ENCODE results near the gene ACY1. TPM values are rescaled to one million over a fixed set of nuclear protein-coding genes. Genes with fewer than 3 reads are reported as not detected.

Gene ACY1
- total RNA-seq, 4 donors from 2014 or later, result 31.2 to 49.3 (median 36.8) TPM

- 90% methylated on average over 4 of the region's 12 CpGs for WGBS
- Histone ChIP-seq H3K9me3 (no peaks in the 10 kb centered on the region), H3K4me1 (peaks cover 32% of the 10 kb centered on the region), H3K27me3 (no peaks in the 10 kb centered on the region), H3K4me3 (no peak overlapping the region), H3K36me3 (no peaks in the 10 kb centered on the region), H3K27ac (no peak overlapping the region)
- no peak for TF ChIP-seq POLR2A (IDR thresholded peaks at IDR 0.05)
- no peak for TF ChIP-seq EP300 (IDR thresholded peaks at IDR 0.05)
- TF ChIP-seq, protein P1, sequence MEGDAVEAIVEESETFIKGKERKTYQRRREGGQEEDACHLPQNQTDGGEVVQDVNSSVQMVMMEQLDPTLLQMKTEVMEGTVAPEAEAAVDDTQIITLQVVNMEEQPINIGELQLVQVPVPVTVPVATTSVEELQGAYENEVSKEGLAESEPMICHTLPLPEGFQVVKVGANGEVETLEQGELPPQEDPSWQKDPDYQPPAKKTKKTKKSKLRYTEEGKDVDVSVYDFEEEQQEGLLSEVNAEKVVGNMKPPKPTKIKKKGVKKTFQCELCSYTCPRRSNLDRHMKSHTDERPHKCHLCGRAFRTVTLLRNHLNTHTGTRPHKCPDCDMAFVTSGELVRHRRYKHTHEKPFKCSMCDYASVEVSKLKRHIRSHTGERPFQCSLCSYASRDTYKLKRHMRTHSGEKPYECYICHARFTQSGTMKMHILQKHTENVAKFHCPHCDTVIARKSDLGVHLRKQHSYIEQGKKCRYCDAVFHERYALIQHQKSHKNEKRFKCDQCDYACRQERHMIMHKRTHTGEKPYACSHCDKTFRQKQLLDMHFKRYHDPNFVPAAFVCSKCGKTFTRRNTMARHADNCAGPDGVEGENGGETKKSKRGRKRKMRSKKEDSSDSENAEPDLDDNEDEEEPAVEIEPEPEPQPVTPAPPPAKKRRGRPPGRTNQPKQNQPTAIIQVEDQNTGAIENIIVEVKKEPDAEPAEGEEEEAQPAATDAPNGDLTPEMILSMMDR (IDR thresholded peaks at IDR 0.05), result no peak
- TF ChIP-seq POLR2AphosphoS5 (IDR thresholded peaks at IDR 0.05), result no peak
- DNase-seq (ENCODE audit: low spot score in 2 of 2), result no peak
Observed at GRCh38 chr3:52028572-52028971, 45.2 kb downstream of the ACY1 start.

DNA sequence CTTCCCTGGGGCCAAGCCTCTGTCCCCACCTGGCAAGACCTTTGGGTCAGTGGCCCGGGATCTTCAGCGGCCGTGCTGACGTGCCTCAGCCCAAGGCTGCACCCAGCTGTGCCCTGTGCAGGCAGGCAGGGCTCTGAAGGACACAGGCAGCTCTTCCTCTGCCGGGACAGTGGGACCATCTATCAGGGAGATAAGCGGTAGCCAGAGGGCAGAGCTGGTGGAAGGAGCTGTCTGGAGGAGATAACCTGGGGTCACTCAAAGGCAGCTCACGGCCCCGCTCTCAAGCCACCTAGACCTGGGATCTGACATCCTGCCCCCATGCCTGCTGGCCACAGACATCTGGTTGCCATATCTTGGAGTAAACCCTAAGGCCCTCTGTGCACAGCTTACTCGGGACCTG lies 45.7 kb downstream of the ACY1 start:
- TF ChIP-seq POLR2A (IDR thresholded peaks at IDR 0.05) (no peak), POLR2AphosphoS5 (IDR thresholded peaks at IDR 0.05) (no peak), EP300 (IDR thresholded peaks at IDR 0.05) (no peak)
- TF ChIP-seq, protein P1 (IDR thresholded peaks at IDR 0.05), result no peak
- H3K27me3 ChIP-seq, result no peaks in the 10 kb centered on the region
- H3K27ac ChIP-seq, result no peak overlapping the region
- no CpG with 5 or more reads among the region's 9 CpGs for WGBS
- no peaks in the 10 kb centered on the region for H3K9me3 ChIP-seq
- H3K4me1 ChIP-seq, result peaks cover 32% of the 10 kb centered on the region
- H3K4me3 ChIP-seq, result no peak overlapping the region
- no peak for DNase-seq (ENCODE audit: low spot score in 2 of 2)
- no peaks in the 10 kb centered on the region for H3K36me3 ChIP-seq

DNA sequence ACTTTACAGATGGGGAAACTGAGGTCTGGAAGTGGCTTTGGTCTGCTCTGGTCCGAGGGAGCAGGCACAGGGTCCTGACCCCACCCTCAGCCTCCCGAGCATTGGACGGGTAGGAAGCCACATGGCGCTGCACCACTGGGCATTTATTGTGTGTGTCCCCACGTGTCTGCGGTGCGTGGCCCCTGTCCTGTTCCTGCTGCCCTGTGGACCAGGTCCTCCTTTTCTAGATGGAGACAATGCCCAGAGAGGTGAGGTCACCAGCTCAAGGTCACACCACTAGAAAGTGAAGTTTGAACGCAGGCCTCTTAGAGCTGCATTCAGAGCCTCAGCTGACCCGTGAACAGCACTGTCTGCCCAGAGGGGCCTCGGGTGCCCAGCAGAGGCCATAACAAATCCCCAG lies 46.2 kb downstream of the ACY1 start:
- Histone ChIP-seq H3K36me3 (no peaks in the 10 kb centered on the region), H3K27ac (no peak overlapping the region), H3K27me3 (no peaks in the 10 kb centered on the region), H3K4me3 (no peak overlapping the region), H3K9me3 (no peaks in the 10 kb centered on the region), H3K4me1 (peaks cover 32% of the 10 kb centered on the region)
- WGBS, result 92% methylated on average over 10 of the region's 10 CpGs
- no peak for TF ChIP-seq POLR2AphosphoS5 (IDR thresholded peaks at IDR 0.05)
- TF ChIP-seq, protein P1 (IDR thresholded peaks at IDR 0.05), result no peak
- TF ChIP-seq POLR2A (IDR thresholded peaks at IDR 0.05), result no peak
- no peak for TF ChIP-seq EP300 (IDR thresholded peaks at IDR 0.05)
- no peak for DNase-seq (ENCODE audit: low spot score in 2 of 2)

DNA sequence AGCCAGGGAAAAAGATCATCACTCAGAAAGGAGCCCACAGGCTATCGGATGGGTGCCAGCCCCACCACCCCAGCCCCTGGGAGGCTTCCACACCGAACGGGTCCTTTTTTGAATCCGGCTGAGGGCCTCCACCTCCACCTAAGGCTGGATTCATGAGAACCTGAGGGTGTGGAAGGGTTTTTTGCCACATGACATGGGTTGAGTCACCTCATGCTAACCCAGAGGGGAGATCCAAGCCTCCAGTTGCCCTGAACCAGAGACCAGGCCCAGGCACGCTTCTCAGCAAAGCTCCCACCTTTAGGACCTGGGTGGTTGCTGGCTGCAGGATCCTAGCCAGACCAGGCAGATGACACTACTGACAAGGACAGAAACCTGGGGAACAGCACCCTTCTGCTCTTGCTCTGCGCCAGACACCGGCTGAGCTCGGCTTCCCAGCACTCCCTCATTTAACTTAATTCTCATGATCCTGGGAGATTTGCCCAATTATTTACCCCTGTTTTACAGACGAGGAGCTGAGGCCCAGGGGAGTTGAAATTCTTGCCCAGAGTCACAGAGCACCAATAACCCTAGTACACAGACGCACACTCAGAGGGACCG lies 47.5 kb downstream of the ACY1 start:
- H3K4me1 ChIP-seq, result peaks cover 33% of the 10 kb centered on the region
- H3K36me3 ChIP-seq, result no peaks in the 10 kb centered on the region
- no peaks in the 10 kb centered on the region for H3K9me3 ChIP-seq
- no peak for DNase-seq (ENCODE audit: low spot score in 2 of 2)
- H3K4me3 ChIP-seq, result no peak overlapping the region
- TF ChIP-seq POLR2AphosphoS5 (IDR thresholded peaks at IDR 0.05) (no peak), EP300 (IDR thresholded peaks at IDR 0.05) (no peak), POLR2A (IDR thresholded peaks at IDR 0.05) (no peak)
- TF ChIP-seq, protein P1 (IDR thresholded peaks at IDR 0.05), result no peak
- WGBS, result 62% methylated on average over 9 of the region's 11 CpGs
- no peaks in the 10 kb centered on the region for H3K27me3 ChIP-seq
- no peak overlapping the region for H3K27ac ChIP-seq

DNA sequence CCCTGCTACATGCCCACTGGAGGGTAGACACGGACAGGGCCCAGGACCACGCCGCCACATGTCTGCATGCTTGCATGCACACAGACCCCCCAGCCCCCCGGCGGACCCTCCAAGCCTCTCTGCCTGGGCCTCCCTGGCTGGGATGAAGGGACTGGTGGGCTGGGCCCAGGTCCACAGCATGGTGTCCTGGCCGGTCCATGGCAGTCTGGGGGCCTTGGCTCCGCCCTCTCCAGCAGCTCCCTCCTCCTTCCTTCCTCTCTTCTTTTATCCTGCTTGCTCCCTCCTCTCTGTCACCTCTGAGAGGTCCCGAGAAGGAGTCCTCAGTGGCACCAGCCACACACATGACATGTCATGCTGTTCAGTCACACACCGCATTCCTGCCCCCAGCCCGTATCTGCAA lies 48.6 kb downstream of the ACY1 start:
- no peak for DNase-seq (ENCODE audit: low spot score in 2 of 2)
- TF ChIP-seq POLR2AphosphoS5 (IDR thresholded peaks at IDR 0.05), result no peak
- no peak for TF ChIP-seq POLR2A (IDR thresholded peaks at IDR 0.05)
- no peak for TF ChIP-seq EP300 (IDR thresholded peaks at IDR 0.05)
- TF ChIP-seq, protein P1 (IDR thresholded peaks at IDR 0.05), result no peak
- Histone ChIP-seq H3K36me3 (no peaks in the 10 kb centered on the region), H3K27ac (no peak overlapping the region), H3K27me3 (no peaks in the 10 kb centered on the region), H3K4me3 (no peak overlapping the region), H3K4me1 (peaks cover 42% of the 10 kb centered on the region), H3K9me3 (no peaks in the 10 kb centered on the region)
- WGBS, result 91% methylated on average over 10 of the region's 10 CpGs

Data from suprapubic skin (tissue), 4 donors.